AG08396 (cell line): Measurements from ENCODE around the gene CAMK2D.

Source experiments
- DNase-seq: peaks from one replicate; pipeline ENCODE4 v3.0.0; 2012; ENCODE audit warnings: low spot score, mixed read lengths

The CAMK2D gene

DNA sequence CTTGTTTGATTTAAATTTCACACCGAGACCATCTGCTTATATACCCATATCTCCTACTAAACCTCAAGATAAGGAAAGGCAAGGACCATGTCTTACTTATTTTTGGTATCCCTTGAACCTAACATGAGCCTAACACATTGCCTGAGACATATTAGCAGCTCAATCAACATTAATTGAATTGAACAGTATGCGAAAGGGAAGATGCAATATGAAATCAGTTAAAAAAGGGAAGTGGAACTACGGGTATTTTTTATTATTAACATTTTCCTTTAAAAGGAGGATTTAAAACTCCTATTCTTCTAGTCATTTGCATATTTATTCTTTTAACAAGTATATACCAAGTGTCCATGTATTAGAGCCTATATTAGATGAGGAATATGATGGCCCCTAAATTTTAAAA is 197.0 kb downstream of the CAMK2D start:
- DNase-seq = no peak

DNA sequence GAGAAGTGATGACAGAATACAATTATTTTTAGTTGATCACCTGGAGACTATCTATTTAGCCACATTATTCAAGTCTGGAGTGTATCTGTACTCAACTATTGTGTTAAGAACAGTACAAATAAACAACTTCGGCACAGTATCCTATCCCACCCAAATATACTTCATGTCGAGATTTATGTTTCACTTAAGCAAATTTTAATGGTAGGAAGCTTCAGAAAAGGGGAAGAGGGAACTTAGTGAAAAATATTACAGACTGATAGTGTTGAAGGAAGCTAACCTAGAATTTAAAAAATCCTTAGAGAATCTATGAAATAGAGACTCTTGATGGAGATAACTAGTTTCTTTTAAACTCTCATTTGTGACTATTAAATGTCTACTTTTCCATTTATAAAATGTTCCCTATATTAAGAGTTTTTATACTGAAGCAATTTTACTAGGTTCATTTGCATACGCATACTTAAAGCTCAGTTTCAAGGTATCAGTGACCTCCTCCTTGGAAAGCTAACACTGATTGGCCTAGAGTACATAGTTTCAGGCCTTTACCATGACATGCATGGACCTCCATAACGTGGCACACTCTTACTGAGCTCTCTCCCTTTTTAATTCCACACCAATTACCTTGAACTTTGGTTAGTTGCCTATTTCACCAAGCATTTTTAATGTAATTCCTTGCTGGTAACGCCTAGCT is 197.7 kb downstream of the CAMK2D start:
- no peak for DNase-seq

DNA sequence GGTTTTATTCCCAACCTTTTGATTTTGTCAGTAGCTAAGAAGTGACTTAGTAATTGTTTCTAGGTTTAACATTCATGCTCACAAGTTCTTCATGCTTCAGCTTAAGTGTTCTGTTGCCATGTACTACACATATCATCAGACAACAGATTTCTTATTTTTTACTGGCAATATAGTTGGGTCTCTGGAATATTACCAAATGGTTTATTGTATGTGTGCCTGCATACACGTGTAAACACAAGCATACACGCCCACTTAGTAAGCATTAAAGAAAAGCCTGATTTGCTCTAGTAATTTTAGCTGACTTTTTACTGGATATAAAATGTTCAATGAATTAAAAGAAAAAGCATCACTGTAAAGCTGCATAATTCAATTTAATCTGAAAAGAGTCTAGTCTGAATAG is 199.8 kb downstream of the CAMK2D start:
- no peak for DNase-seq

DNA sequence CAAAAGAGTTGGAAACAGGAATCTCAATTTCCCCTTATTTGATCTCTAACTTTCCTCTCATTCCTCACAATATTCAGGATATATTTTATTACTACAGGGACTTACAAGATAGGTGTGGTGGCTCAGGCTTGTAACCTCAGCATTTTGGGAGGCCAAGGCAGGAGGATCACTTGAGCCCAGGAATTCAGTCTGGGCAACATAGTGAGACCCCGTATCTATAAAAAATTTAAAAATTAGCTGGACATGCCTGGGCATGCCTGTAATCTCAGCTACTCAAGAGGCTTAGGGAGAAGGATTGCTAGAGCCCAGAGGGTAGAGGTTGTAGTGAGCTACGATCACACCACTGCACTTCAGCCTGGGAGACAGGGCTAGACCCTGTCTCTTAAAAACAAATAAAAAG is 200.4 kb downstream of the CAMK2D start:
- DNase-seq = no peak

DNA sequence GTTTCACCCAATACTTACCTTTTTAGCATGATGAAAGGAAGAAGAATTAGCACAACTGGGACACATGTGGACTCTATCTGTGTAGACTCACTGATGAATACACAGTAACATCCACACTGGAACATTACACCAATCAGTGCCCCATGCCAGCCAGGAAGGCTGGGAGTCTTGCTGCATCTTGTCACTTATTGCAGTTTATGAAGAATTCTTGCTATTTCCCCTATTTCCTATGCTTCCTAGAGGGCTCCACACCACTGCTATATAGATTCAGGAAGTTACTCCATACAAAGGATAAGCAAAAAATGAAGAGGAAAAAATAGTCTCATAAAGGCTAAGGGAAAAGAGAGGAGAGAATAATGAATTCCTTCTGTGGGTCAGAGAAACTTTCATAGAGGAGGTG is 201.0 kb downstream of the CAMK2D start:
- no peak for DNase-seq

DNA sequence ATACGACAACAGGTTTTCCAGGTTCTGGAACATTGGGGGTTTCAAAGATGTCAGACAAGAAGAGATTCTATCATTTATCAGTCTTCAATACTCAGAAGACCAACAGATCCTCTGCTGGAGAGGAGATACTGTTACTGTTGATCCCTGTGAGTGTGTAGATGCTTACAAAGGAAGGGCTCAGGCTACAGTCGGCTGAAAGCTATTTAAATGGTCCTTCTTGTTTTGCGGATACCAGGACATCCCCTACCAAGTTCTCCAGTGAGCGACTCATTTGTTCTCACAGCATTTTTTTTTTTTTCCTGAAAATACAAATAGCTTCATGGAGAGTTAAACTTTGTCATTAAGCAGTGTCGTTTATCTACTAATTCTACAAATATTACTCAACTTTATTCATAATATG is 201.6 kb downstream of the CAMK2D start:
- no peak for DNase-seq

DNA sequence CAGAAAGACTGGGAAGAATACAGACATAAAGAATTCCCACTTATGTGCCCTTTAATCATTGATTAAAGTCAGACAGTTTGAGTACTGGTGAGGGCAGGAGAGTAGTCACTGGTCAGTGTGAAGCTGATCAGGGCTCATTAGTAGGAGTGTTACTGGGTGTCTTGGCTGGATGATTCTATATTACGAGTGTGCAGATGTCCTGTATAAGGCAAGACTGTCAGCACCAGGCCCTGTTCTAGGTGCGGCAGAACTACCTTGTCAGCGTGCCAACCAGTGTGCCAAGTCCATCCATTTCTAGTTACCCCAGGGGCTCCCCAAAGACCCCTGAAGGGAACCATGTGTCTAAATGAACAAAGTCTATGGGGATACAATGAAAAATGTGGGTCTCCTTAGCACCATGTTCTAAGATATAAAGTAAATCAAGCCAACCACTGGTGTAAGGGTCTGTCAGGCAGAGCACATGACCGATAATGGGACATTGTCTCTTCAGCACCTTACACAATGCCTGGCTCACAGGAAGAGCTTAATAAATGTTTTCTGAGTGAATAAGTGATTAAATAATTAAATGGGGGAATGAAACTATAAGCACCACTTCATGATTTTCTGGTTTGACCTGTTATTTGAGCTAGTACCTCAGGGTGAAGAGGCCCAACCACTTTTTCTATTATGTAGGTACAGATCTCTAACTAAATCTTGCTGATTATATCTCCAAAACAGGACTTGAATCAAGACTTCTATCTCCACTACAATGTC is 205.0 kb downstream of the CAMK2D start:
- no peak for DNase-seq

DNA sequence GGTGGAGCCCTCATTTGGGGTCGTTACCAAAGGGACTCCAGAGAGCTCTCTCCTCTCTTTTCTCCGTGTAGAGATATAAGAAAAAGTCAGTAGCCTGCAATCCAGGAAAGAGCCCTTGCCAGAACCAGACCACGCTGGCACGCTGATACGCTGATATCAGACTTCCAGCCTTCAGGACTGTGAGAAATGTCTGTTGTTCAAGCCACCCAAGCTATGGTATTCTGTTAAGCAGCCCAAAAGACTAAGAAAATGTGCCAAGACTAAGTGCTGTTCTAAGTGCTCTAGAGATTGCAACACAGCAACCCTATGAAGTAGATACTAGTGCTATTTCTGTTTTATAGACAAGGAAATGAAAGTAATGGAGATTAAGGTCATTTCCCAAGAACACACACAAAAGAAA is 205.7 kb downstream of the CAMK2D start:
- DNase-seq = no peak

DNA sequence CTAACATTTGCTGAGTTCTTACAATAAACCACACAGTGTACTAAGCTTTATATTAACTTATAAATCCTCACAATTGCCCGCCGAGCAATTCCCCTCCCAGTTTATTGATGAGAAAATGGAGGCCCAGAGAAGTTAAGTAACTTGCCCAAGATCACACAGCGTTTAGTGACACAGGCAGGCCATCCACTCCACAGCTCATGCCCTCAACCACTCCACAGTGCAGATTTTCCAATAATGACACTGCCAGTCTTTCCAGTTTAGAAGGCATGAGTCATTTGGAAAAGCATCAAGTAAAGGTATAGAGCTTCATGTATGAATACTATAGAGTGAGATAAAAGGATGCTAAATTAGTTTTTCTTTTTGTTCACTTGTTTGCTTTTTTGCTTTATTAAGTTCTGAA is 208.5 kb downstream of the CAMK2D start:
- DNase-seq = no peak

DNA sequence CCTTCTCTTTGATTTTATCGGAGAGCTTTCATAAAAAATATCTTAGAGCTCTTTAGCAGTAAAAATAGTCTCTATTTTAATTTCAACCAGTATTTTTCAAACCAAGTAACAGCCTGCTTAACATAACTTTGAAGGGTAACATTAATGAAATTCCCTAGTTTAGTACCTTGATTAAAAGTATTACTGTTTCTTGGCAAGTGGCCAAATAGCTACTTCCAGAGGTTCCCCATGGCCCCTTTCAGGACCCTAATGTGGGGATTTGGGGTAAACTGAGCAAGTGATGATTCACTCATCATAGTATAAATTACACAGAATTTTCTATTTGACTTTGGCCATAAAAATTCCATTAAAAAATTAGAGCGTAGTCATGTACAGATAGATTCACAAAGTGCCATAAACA is 211.0 kb downstream of the CAMK2D start:
- no peak for DNase-seq

DNA sequence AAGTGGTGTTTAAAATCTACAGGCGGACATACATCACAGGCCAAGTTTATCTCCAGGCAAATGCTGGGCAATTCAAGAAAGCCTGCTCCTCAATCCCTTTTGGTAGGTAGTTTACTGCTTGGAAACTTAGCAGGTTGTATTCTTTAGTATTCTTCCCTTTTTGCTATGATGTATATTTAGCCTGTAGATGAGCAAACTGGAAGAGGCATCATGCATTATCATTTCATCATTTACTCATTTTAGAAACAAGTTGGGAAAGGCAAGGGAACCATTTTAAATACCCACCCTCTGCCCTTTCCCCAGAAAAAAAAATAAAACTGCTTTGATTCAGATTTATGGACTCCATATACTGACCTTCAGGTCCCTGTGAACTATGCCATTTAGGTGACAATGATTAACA is 213.2 kb downstream of the CAMK2D start:
- no peak for DNase-seq

DNA sequence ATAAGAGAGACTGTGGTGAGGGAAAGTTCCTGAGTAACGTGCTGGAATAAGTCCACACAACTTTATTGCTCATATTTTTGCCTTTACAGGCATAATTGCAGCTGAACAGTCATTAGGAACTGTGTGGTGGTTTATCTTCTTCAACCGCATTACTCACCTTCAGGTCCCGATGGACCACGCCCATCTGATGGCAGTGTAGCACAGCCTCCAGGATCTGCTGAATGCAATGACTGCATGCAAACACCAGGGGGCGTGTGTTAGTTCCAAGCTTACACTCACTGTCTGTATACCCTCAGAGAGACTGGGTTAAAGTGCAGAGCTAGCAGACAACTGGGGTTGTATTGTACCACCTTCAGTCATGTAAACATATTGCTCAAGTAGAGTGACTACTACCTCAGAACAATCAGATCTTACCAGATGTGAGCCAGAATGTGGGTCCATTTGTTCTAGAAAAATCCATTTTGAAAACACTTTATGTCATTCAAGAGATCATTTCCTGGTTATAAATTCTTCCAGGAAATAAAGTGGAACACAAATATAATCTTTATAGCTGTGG is 214.0 kb downstream of the CAMK2D start:
- peak; percentile 74 for DNase-seq

DNA sequence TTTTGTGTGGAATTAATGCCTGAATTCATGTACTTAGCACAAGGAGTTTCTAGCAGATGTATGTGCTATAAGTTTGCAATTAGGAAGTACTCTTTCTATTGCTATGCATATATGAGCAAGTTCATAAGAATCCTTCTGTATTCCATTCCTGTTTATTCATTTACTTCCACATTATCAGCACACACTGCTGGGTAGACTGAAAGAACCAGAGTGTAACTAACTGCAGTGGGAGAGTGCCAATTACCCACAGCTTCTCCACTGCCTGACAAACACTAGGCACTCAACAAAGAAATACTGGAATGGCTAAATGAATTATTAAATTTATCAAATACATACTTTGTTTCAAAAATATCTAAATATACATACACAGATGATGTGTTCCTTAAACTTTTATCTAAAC is 219.6 kb downstream of the CAMK2D start:
- DNase-seq = no peak

DNA sequence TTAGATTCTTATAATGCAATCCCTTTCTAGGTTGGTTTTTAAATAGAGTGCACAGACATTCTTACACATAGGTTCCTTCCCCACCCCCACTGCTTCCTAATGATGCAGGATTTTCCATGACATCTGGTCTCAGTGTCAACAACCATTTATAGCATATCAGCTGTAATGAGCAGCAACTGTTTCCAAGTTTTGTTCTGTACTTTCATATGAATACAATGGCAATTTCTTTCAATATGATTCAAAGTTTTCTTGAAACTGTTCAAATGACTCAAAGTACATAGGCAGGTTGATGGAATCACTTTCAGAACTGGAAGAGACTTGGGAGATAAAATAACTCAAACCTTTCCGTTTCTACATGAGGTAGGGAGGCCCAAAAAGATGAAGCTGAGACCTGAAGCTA is 220.7 kb downstream of the CAMK2D start:
- DNase-seq = no peak

DNA sequence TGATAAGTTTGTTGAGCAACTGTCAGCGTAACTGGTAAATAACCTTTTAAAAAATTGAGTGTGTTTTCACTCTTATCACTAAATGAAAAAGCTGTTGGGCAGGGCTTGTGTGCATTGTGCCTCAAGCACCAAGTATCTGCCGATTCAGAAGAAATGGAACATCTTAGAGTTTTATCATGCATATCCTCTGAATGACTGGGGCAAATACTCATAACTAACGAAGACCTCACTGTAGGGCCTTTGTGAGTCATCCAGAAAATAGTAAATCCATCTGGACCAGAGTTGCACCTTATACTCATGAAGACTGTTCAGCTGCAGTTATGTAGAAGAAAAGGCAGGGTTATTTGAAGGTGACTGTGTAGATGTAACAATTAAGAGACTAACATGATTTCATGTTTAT is 222.1 kb downstream of the CAMK2D start:
- peak; percentile 32 for DNase-seq

DNA sequence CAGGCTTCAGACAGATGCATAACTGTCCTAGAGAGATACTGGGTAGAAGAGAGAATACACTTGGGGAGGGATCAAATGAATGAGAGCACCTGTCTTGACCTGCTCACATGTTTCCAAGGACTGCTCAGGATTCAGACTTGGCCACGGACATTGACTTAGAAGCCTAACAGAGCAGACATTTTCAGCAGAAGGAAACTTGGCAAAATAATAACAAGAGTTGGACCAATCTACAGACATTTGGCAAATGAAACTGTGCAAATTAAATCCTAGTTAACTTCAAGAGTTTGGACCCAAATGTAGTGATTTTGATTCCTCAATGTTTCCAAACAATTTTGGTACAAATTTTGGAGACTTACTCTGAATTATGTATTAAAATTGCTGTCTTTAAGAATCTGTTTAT is 223.9 kb downstream of the CAMK2D start:
- no peak for DNase-seq

DNA sequence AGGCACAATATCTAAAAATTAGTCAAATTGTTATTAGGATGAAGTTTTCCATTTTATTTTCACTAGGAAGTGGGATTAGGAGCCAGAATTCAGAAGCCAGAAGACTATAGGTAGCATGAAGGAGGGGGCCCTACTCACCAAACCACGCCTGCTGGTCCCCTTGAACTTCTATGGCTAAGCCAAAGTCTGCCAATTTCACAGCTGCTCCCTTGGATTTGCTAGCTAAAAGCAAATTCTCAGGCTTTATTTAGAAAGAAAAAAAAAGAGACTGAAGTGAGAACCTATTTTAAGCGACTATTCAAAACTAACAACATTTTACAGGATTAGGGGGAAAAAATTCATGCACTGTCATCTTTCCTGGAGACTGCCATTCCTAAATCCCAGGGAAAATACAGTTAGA is 224.3 kb downstream of the CAMK2D start:
- DNase-seq = no peak

DNA sequence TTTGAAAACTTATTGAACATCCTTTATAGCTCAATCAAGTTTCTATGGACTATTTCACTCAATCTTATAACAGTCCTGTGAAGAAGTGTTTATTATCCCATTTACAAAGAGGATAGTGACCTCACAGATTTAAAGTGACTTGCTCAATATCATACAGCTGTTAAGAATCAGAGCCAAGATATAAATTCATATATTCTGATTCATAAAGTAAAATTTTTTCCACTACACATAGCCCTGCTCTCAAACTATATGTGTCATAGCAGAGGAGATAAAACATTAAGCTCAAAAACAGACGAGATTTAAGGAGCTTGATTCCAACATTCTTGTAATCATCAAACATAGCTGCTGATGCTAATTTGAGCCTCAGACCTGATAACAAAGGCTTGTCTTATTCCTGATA is 226.8 kb downstream of the CAMK2D start:
- DNase-seq = no peak

DNA sequence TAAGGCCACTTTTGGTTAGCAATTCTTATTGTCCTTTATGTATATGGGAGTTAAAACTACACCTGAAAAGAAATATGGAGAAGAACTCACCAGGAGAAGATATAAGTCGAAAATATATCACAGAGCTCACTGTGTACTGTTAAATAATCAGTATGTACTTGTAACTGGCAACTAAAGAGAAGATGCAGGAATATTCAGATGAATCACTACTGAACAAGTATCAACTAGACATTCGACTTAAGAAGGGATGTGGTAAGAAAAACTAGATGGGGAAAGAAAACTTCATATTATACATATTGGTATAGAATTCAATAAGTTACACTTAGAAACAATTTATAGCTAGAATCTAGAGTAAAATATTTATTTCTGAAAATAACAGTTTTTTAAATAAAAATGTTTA is 230.0 kb downstream of the CAMK2D start:
- no peak for DNase-seq

DNA sequence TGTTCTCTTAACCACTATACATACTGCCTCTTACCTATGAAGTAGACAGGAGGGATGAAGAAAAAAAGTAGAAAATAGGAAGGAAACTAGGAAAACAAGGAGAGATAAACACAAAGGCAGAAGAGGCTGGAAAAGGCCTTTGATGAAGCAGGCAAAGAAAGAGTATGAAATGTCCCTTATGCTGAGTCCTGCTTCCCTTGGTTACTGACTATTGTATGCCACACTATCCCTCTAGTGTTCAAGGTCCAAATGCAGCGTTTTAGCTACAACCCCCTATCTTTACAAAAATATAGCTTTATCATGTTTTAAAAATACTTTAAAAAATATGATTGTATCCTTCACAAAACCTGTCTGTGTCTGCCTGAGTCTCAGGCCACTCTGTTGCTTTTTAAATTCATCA is 233.1 kb downstream of the CAMK2D start:
- DNase-seq = no peak

DNA sequence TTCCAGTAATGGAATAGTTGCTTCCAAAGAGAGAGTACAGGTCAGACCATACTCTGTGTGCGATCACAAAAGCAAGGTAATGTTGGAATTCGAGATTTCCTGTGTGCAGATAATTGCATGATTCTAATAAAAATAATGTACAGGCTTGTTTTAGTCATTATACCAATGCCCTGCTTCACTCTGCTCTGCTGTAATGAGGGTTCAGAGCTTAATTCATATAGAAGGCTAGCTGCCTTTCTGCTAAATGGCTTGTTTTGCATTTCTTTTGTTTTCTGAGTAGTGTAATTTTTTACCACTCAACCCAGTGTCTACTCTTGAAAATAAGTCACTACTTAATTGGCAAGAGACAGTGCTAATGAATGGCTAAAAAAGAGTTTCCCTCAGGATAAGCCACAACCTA is 236.0 kb downstream of the CAMK2D start:
- DNase-seq = no peak

DNA sequence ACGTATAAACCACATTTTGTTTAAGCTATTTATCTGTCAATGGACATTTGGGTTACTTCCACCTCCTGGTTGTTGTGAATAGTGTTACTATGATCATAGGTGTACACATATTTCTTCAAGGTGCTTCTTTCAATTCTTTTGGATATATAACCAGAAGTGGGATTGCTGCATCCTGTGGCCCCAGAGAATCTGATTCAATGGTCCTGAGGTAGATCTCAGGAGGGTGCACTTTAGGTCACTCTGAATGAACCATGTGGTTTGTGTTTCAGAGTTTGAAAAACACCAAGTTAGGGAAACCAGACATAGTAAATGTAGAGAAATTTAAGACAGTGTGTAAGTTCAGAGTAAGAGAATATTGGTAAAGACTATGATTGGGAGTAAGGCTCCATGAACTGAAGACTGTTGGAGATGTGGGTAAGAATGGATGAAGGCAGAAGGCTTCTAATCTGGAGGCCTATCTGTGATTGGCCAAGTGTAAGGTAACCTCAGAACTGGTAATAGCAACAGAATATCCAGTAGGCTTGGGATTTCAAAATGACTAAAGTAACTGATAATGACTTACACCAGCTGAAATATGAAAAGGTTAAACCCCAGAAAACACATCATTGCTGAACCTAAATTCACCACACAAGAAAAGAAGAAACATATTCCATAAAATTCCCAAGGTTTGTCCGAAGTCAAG is 236.9 kb downstream of the CAMK2D start:
- no peak for DNase-seq

DNA sequence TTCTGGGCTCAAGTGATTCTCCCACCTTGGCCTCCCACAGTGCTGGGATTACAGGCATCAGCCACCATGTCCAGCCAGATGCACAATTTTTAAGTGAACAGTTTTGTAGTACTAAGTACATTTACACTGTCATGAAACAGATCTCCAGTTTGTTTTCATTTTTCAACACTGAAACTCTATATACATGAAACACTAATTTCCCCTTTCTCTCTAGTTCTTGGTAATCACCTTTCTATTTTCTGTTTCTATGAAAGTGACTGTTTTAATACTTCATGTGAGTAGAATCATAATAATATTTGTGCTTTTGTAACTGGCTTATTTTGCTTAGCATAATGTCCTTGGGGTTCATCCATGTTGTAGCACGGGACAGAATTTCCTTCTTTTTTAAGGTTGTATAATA is 237.4 kb downstream of the CAMK2D start:
- DNase-seq = no peak
